Measurements from ENCODE around the gene ATXN2L.
A peak's percentile ranks its signal among the peaks of the same experiment; 100 is the strongest.
"Not testable (repeated sequence)": the region's sequence is repeated elsewhere in the genome, so short reads cannot be mapped to it uniquely, and the experiment has no call there.

ATXN2L gene

DNA sequence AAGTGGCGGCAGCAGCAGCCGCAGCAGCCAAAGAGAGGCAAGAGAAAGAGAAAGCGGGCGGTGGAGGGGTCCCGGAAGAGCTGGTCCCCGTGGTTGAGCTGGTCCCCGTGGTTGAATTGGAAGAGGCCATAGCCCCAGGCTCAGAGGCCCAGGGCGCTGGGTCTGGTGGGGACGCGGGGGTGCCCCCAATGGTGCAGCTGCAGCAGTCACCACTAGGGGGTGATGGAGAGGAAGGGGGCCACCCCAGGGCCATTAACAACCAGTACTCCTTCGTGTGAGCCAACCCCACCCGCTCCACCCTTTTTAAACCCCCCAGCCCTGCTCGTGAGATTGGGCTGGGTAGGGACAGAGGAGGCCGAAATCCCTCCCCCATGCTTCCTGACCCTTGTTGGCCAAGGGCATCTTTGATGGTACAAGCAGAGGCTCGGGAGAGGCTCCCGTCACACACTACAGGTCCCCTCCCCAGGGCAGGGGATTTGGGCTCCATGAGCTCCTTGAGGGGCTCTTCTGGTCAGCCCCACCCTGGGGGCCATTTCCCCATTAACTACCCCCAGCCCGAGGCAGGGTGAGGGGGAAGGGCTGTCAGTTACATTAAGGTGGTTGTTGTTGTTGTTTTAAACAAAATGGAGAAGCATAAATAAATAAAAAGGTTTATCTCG, 50.9 kb downstream of the ATXN2L start:
- DNase-seq = no peak

GRCh38 chr16:28874406-28874805, 51.6 kb downstream of the ATXN2L start:
- no peak for DNase-seq

DNA sequence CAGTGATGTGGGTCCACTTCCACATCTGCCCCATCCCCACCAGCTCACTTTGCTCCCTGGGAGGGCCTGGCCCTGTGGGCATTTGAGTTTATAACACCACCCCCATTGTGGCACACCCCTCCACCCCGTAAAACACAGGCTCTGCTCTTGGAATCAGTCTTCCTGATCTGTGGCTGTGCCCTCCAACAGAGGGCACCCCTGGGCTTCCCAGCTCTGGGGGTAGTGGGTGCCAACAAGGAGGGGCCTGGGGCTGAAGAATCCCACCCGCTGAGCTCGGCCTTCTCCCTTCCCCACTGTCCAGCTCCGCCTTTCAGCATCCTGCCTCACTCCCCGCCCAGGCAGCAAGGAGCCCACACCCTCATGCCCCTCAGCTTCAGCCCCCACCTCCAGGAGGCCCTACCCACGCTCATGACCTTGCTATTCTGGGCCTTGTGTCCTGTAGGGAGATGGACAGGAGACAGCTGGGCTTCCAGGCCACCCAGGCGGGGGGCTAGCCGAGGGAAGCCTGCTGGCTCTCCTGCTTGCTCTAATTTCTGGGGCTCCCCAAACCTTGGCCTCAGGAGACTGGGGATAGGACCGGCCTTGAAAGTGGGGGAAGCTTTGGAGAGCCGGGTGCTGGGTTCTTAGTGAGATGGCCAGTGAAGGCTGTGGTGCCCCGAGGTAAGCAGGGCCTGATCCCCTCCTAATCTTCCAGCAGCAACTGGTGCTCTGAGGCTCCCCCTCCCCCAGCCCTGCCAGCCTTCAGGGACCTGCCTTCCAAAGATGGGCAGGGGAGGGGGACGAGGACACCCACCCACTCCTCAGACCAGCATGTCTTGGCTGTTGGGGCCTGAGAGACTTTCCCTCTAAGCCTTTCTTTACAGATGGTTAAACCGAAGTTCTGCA, 52.6 kb downstream of the ATXN2L start:
- DNase-seq = no peak

GRCh38 chr16:28876019-28876659, 53.3 kb downstream of the ATXN2L start:
- DNase-seq = no peak

DNA sequence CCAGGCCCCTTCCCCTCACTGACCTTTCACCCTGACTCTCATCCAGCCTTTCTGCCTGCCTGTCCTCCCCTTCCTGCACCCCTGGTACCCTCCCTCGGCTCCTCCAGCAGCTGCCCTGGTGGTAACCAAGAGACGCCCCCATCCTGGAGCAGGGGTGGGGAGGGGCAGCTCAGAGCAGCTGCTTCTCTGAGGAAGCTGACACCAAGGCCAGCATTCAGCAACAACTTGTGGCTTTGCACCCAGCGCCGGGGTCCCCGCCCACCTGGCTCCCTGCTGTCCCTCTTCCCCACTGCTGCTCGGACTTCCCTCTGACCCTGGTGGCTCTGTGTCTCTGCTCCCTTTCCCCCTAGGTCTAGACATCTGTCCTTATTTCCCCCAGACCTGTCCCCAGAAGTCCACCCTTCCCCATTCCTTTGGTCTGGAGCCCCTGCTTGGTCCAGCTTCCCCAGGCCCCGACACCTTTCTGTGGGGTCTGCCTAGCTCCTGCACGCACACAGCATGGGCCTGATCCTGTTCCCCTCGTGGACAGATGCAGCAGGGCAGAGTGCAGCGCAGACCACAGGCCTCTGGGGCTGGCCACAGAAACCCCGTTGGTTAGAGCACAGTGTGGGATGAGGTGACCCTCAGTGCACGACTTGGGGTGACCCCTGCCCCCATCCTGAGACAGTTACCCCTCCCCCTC, 54.3 kb downstream of the ATXN2L start:
- DNase-seq = no peak

- DNase-seq = no peak
Measured at GRCh38 chr16:28877655-28878000, 54.8 kb downstream of the ATXN2L start.

DNA sequence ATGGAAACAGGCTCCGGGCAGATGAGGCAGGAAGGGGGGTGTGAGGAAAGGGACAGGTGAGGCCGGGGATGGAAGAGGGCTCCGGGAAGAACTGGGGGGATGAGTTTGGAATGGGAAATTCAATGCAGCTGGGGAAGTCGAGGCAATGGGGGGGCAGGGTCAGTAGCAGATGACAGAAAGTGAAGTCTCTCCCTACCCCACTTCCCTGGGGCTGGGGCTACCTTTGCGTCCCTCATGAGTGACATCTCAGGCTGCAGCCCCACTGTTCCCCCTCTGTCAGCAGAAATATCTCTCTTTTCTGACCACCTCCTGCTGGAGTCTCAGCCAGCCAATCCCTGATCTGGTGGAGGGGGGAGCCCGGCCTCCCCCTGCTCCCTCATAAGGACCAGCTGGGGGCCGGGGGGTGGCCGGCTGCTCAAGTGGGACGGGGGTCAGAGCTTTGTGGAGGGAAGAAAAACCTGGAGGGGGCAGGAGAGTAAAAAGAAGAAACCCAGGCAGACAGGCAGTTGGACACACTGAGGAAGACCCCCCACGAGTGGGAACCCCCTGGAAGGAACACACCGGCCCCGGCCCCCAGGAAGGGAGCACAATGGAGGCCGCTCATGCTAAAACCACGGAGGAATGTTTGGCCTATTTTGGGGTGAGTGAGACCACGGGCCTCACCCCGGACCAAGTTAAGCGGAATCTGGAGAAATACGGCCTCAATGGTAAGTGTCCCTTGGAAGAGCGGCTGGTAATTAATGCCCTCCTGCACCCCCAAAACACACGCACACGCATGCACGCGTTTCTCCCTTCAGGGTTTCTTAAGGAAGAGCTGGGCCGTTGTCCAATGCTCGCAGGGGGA, 55.5 kb downstream of the ATXN2L start, which contains the start of gene ATP2A1:
Gene ATP2A1, plus strand, starts transcription at position 406 of the 844 bp plus-strand sequence. Its CDS starts 184 bp downstream, at position 590.
- no peak for DNase-seq

DNA sequence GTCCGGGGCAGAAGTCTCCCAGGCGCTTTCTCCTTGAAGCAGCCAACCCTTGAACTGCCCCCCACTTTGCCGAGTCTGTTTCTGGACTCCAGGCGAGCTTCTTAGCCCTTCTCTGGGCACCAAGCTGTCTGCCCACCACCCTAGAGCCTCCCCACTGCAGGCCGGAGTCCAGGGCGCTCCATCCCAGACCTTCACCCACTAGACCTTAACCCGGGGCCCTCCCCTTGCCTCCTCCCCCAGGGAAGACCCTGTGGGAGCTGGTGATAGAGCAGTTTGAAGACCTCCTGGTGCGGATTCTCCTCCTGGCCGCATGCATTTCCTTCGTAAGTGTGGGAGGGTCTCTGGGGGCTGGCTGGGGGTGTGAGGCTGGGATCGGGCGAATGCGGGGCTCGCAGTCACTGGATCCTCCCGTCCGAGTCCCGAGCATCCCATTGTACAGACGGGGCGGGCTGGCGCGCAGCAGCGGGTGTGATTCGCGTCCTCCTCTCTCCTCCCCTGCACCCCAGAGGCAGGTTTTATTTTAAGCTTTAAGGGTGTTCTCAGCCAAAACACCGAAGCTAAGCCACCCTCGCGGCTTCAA, 56.6 kb downstream of the ATXN2L start:
- DNase-seq = no peak

- peak; percentile 93 for DNase-seq
Measured at GRCh38 chr16:28879841-28880588, 57.2 kb downstream of the ATXN2L start.

DNA sequence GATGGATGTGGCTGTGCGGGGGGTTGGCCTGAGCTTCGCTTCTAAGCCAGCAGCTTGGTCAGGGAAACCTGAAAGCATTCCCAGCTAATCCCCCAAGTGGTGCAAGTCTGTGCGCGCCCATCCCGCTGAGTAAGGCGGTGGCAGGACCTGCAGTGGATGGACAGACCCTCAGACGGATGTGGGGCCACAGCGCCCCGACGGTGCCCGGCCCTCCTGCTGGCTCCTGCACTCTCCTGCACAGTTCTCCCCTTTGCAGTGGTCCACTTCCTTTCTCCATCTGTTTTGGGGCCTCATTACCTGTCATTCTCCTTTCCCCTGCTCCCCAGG, 57.8 kb downstream of the ATXN2L start:
- DNase-seq = no peak

DNA sequence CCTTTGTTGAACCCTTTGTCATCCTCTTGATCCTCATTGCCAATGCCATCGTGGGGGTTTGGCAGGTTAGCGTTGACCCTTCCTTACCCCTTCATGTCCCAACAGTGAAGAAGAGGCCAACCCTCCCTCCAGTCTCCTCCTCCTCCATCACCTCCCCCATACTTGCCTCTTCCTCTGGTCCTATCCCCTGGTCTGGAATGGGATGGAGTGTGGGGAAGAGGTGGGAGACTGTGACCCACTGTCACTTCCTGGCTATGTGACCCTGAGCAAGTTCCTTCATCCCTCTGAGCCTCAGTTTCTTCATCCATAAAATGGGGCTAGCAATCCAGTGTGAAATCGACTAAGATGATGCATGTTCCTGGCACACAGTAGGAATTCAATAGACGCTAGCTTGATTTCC, 58.2 kb downstream of the ATXN2L start:
- no peak for DNase-seq

GRCh38 chr16:28881565-28881964, 58.8 kb downstream of the ATXN2L start:
- not testable (repeated sequence) for DNase-seq

DNA sequence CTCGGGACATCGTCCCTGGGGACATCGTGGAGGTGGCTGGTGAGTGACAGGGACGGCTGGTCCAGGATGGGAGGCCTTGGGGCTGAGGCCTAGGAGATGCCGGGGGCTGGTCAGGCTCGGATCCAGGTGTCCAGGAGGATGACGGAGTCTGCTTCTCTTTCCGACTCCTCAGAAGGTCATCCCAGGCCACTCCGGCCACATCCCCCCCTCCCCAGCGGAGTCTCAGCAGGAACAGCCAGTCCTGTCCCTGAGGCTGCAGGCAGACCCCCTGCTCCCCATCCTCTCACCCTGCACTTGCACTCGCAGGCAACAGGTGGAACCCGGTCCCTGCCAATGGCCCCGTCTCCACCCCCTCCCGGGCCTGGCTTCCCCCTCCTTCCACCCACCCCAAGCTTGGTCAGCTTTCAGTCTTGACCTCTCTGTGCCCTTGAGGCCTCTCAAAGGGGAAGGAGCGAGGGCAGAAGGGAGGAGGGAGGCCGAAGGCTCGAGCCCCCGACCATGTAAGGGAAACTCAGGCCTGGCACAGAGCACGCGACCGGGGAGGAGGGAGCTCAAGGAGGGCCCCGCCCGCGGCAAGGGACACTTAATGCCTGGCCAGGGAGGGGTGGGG, 59.9 kb downstream of the ATXN2L start:
- DNase-seq = no peak

GRCh38 chr16:28883221-28883996, 60.6 kb downstream of the ATXN2L start:
- no peak for DNase-seq

GRCh38 chr16:28884045-28884444, 61.2 kb downstream of the ATXN2L start:
- DNase-seq = no peak

Data from T1000 (cell line).